Measurements from ENCODE around the gene TP53I11. TPM values are rescaled to one million over a fixed set of nuclear protein-coding genes. Genes with fewer than 3 reads are reported as not detected.

Gene TP53I11
- total and polyA plus RNA-seq, 2 experiments from 2014 or later: 23.5 to 43.9 TPM

DNA sequence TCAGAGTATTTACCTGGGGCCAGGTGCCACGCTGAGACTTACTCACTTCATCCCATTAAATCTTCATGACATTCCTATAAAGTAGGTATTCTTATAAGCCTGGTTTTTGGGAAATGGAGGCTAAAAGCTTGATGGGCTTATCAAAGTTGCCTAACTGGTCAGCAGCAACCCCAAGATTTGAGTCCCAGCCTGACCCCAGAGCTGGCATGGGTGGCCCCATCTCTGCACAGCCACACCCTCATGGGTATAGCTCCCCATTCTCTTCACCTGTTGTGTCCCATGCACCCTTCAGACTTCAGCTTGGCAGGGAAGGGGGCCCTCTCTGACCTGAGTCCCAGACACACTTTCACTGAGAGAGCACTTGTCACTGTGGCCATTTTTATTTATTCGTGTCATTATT is 37.4 kb upstream of the TP53I11 start:
- Histone ChIP-seq H3K4me2 (no peak overlapping the region), H3K4me1 (ENCODE audit: insufficient read depth) (no peaks in the 10 kb centered on the region; the same call in 1 of the 2 replicates), H3K9me2 (ENCODE audit: insufficient read depth) (no peaks in the 10 kb centered on the region), H3K27me3 (ENCODE audit: insufficient read depth) (no peaks in the 10 kb centered on the region), H3K4me3 (no peak overlapping the region), H3K79me2 (replicated peaks; ENCODE audit: insufficient read depth) (no peaks in the 10 kb centered on the region), H3K36me3 (ENCODE audit: insufficient read depth) (no peaks in the 10 kb centered on the region), H4K20me1 (replicated peaks; ENCODE audit: insufficient read depth) (no peaks in the 10 kb centered on the region), H3F3A (replicated peaks; ENCODE audit: low read depth) (no peaks in the 10 kb centered on the region), H2AFZ (no peak overlapping the region; the same call in 1 of the 2 replicates), H3K27ac (ENCODE audit: low read depth) (no peak overlapping the region)
- Mint-ChIP-seq H3K36me3 (ENCODE audit: low read depth) (no peaks in the 10 kb centered on the region), H3K4me1 (peaks cover 22% of the 10 kb centered on the region), H3K4me3 (no peak overlapping the region), H3K27ac (no peak overlapping the region), H3K27me3 (ENCODE audit: insufficient read depth, low read depth, poor library complexity) (peaks cover 3% of the 10 kb centered on the region), H3K9me3 (no peaks in the 10 kb centered on the region)
- TF ChIP-seq JUNB (IDR thresholded peaks at IDR 0.05; ENCODE audit: unreplicated experiment) (no peak), NANOG (IDR thresholded peaks at IDR 0.05; ENCODE audit: borderline replicate concordance) (no peak), STAT1 (IDR thresholded peaks at IDR 0.05; ENCODE audit: unreplicated experiment) (no peak), ZNF114 (CRISPR knock-in tag; IDR thresholded peaks at IDR 0.05) (no peak), ZNF331 (CRISPR knock-in tag; IDR thresholded peaks at IDR 0.05; ENCODE audit: low read depth) (no peak)
- no peak for ATAC-seq
- no peak for DNase-seq (ENCODE audit: low spot score)

- H3K9me2 ChIP-seq (ENCODE audit: insufficient read depth): no peaks in the 10 kb centered on the region
- H3K4me2 ChIP-seq: no peak overlapping the region
- no peak overlapping the region for H3K4me3 ChIP-seq
- H3K79me2 ChIP-seq (replicated peaks; ENCODE audit: insufficient read depth): no peaks in the 10 kb centered on the region
- peaks cover 17% of the 10 kb centered on the region for H3K4me1 Mint-ChIP-seq
- no peaks in the 10 kb centered on the region for H3K36me3 ChIP-seq (ENCODE audit: insufficient read depth)
- ATAC-seq (peak; percentile 30; the same call in 1 of the 3 replicates), DNase-seq (ENCODE audit: low spot score) (no peak)
- no peaks in the 10 kb centered on the region for H4K20me1 ChIP-seq (replicated peaks; ENCODE audit: insufficient read depth)
- H3K4me3 Mint-ChIP-seq: no peak overlapping the region
- no peaks in the 10 kb centered on the region for H3K27me3 ChIP-seq (ENCODE audit: insufficient read depth)
- H3K27ac ChIP-seq (ENCODE audit: low read depth): no peak overlapping the region
- H3K9me3 Mint-ChIP-seq: no peaks in the 10 kb centered on the region
- H3K36me3 Mint-ChIP-seq (ENCODE audit: low read depth): no peaks in the 10 kb centered on the region
- peak overlapping the region; percentile 38; the same call in 1 of the 2 replicates for H2AFZ ChIP-seq
- no peaks in the 10 kb centered on the region for H3F3A ChIP-seq (replicated peaks; ENCODE audit: low read depth)
- H3K27ac Mint-ChIP-seq: no peak overlapping the region
- H3K4me1 ChIP-seq (ENCODE audit: insufficient read depth): no peaks in the 10 kb centered on the region; the same call in 1 of the 2 replicates
- H3K27me3 Mint-ChIP-seq (ENCODE audit: insufficient read depth, low read depth, poor library complexity): peaks cover 3% of the 10 kb centered on the region
- TF ChIP-seq, protein P1, sequence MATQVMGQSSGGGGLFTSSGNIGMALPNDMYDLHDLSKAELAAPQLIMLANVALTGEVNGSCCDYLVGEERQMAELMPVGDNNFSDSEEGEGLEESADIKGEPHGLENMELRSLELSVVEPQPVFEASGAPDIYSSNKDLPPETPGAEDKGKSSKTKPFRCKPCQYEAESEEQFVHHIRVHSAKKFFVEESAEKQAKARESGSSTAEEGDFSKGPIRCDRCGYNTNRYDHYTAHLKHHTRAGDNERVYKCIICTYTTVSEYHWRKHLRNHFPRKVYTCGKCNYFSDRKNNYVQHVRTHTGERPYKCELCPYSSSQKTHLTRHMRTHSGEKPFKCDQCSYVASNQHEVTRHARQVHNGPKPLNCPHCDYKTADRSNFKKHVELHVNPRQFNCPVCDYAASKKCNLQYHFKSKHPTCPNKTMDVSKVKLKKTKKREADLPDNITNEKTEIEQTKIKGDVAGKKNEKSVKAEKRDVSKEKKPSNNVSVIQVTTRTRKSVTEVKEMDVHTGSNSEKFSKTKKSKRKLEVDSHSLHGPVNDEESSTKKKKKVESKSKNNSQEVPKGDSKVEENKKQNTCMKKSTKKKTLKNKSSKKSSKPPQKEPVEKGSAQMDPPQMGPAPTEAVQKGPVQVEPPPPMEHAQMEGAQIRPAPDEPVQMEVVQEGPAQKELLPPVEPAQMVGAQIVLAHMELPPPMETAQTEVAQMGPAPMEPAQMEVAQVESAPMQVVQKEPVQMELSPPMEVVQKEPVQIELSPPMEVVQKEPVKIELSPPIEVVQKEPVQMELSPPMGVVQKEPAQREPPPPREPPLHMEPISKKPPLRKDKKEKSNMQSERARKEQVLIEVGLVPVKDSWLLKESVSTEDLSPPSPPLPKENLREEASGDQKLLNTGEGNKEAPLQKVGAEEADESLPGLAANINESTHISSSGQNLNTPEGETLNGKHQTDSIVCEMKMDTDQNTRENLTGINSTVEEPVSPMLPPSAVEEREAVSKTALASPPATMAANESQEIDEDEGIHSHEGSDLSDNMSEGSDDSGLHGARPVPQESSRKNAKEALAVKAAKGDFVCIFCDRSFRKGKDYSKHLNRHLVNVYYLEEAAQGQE (IDR thresholded peaks at IDR 0.05; ENCODE audit: unreplicated experiment): no peak
- TF ChIP-seq EZH2phosphoT487 (IDR thresholded peaks at IDR 0.05; ENCODE audit: unreplicated experiment): no peak
- TF ChIP-seq, protein P2, sequence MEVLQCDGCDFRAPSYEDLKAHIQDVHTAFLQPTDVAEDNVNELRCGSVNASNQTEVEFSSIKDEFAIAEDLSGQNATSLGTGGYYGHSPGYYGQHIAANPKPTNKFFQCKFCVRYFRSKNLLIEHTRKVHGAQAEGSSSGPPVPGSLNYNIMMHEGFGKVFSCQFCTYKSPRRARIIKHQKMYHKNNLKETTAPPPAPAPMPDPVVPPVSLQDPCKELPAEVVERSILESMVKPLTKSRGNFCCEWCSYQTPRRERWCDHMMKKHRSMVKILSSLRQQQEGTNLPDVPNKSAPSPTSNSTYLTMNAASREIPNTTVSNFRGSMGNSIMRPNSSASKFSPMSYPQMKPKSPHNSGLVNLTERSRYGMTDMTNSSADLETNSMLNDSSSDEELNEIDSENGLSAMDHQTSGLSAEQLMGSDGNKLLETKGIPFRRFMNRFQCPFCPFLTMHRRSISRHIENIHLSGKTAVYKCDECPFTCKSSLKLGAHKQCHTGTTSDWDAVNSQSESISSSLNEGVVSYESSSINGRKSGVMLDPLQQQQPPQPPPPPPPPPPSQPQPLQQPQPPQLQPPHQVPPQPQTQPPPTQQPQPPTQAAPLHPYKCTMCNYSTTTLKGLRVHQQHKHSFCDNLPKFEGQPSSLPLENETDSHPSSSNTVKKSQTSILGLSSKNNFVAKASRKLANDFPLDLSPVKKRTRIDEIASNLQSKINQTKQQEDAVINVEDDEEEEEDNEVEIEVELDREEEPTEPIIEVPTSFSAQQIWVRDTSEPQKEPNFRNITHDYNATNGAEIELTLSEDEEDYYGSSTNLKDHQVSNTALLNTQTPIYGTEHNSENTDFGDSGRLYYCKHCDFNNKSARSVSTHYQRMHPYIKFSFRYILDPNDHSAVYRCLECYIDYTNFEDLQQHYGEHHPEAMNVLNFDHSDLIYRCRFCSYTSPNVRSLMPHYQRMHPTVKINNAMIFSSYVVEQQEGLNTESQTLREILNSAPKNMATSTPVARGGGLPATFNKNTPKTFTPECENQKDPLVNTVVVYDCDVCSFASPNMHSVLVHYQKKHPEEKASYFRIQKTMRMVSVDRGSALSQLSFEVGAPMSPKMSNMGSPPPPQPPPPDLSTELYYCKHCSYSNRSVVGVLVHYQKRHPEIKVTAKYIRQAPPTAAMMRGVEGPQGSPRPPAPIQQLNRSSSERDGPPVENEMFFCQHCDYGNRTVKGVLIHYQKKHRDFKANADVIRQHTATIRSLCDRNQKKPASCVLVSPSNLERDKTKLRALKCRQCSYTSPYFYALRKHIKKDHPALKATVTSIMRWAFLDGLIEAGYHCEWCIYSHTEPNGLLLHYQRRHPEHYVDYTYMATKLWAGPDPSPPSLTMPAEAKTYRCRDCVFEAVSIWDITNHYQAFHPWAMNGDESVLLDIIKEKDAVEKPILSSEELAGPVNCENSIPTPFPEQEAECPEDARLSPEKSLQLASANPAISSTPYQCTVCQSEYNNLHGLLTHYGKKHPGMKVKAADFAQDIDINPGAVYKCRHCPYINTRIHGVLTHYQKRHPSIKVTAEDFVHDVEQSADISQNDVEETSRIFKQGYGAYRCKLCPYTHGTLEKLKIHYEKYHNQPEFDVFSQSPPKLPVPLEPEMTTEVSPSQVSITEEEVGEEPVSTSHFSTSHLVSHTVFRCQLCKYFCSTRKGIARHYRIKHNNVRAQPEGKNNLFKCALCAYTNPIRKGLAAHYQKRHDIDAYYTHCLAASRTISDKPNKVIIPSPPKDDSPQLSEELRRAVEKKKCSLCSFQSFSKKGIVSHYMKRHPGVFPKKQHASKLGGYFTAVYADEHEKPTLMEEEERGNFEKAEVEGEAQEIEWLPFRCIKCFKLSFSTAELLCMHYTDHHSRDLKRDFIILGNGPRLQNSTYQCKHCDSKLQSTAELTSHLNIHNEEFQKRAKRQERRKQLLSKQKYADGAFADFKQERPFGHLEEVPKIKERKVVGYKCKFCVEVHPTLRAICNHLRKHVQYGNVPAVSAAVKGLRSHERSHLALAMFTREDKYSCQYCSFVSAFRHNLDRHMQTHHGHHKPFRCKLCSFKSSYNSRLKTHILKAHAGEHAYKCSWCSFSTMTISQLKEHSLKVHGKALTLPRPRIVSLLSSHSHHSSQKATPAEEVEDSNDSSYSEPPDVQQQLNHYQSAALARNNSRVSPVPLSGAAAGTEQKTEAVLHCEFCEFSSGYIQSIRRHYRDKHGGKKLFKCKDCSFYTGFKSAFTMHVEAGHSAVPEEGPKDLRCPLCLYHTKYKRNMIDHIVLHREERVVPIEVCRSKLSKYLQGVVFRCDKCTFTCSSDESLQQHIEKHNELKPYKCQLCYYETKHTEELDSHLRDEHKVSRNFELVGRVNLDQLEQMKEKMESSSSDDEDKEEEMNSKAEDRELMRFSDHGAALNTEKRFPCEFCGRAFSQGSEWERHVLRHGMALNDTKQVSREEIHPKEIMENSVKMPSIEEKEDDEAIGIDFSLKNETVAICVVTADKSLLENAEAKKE (CRISPR knock-in tag; IDR thresholded peaks at IDR 0.05): no peak
- TF ChIP-seq CREB1 (CRISPR knock-in tag; IDR thresholded peaks at IDR 0.05; ENCODE audit: low read depth): no peak
- no peak for TF ChIP-seq STAT1 (IDR thresholded peaks at IDR 0.05; ENCODE audit: unreplicated experiment)
- no peak for TF ChIP-seq ZNF331 (CRISPR knock-in tag; IDR thresholded peaks at IDR 0.05; ENCODE audit: low read depth)
- TF ChIP-seq JUNB (IDR thresholded peaks at IDR 0.05; ENCODE audit: unreplicated experiment): no peak
- TF ChIP-seq, protein P3, sequence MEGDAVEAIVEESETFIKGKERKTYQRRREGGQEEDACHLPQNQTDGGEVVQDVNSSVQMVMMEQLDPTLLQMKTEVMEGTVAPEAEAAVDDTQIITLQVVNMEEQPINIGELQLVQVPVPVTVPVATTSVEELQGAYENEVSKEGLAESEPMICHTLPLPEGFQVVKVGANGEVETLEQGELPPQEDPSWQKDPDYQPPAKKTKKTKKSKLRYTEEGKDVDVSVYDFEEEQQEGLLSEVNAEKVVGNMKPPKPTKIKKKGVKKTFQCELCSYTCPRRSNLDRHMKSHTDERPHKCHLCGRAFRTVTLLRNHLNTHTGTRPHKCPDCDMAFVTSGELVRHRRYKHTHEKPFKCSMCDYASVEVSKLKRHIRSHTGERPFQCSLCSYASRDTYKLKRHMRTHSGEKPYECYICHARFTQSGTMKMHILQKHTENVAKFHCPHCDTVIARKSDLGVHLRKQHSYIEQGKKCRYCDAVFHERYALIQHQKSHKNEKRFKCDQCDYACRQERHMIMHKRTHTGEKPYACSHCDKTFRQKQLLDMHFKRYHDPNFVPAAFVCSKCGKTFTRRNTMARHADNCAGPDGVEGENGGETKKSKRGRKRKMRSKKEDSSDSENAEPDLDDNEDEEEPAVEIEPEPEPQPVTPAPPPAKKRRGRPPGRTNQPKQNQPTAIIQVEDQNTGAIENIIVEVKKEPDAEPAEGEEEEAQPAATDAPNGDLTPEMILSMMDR (conservative IDR thresholded peaks at IDR 0.05; ENCODE audit: low read depth in 2 of 2): no peak
- no peak for TF ChIP-seq POLR2AphosphoS5 (IDR thresholded peaks at IDR 0.05; ENCODE audit: low read depth)
Measured at GRCh38 chr11:44987506-44987905, 36.8 kb upstream of the TP53I11 start.

All from GM23338 (cell line).